Measurements from ENCODE around the gene NKX3-2.

The NKX3-2 gene

DNA sequence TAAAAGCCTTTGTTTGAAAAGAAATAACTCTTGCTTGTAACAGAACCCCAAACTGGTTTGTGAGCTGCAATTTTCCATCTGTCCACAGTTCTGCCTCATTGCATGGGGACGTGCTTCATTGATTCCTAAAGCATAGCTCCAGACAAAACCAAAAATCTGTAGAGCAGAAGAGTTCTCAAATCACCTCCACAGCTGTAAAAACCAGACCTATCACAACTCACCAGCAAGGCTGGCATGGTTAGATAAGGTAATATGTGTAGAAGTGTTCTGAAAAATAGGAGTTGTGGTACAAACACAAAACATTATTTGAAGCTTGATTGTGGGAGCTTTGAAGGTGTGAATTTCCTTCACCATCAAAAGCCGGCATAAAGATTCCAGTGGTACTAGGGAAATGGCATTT is 47.7 kb downstream of the NKX3-2 start:
- no peak for DNase-seq (ENCODE audit: low read depth)

DNA sequence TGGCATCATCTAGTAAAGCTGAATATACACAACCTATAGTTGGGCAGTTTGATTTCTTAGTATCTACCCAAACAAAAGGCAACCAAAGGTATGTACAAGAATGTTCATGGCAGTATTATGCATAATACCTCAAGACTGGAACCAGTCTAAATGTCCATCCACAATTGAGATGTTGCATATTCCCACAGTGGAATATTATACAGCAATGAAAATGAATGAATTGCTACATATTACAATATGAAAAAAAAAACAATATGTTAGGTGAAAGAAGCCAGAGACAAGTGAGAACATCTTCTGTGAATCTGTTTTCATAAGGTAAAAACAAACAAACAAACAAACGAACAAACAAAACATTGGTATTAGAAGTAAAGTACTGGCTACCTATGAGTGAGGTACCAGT is 48.6 kb downstream of the NKX3-2 start:
- no peak for DNase-seq (ENCODE audit: low read depth)

DNA sequence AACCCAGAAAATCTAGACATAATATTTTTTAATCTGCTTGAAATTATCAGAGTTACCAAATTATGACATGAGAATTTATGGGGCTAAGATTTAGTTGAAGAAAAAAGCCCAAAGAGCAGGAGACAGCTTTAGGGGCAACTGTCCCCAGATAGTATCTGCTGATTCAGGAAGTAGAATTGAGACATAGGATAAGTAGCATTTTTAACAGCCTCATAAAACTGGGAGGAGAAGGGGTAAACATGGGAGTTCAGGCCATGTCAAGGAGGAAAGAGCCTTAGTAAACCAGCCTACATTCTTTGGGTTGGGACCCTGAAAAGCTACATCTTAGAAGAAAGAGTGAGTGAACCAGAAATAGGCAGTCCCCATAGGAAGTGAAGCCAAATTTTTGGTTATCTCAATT is 50.5 kb downstream of the NKX3-2 start:
- DNase-seq (ENCODE audit: low read depth): no peak

DNA sequence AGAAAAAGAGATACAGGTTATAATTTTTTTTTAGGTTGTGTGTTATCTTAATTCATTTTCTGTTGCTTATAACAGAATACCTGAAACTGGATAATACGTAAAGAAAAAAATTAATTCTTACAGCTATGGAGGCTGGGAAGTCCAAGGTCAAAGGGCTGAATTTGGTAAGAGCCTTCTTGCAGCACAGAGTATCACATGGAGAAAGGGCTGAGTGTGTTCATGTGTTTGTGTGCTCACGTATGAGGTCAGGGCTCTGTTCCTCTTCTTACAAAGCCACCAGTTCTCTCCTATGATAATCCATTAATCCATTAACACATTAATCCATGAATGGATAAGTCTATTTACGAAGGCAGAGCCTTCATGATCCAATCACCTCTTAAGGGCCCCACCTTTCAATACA is 51.6 kb downstream of the NKX3-2 start:
- DNase-seq (ENCODE audit: low read depth): no peak

All from stimulated activated CD8-positive, alpha-beta memory T cell treated with anti-CD3 and anti-CD28 coated beads, Interleukin-4, amount 100 ng/mL, for 24 hours (primary cell).